Mesodermal cell (in vitro differentiated cells): Measurements from ENCODE around the gene BTBD19.
"Not testable (repeated sequence)": the region's sequence is repeated elsewhere in the genome, so short reads cannot be mapped to it uniquely, and the experiment has no call there.

Experiments used
- H3K27ac ChIP-seq: 2 replicates; pipeline ENCODE4 v1.7.0; 2013; ENCODE audit warnings: mild to moderate bottlenecking, low read depth, low read length, moderate library complexity; ENCODE audit not compliant: severe bottlenecking
- H3K36me3 ChIP-seq: 2 replicates; pipeline ENCODE4 v1.7.1; 2013; ENCODE audit warnings: mild to moderate bottlenecking, low read length, moderate library complexity; ENCODE audit not compliant: control insufficient read depth, insufficient read depth
- H3K4me1 ChIP-seq: one replicate; pipeline ENCODE4 v1.7.1; 2013; ENCODE audit warnings: mild to moderate bottlenecking, low read length; ENCODE audit not compliant: insufficient read depth, control insufficient read depth, poor library complexity, severe bottlenecking
- H3K4me3 ChIP-seq: 2 replicates; pipeline ENCODE4 v1.7.0; 2013; ENCODE audit warnings: low read length, control low read depth, mild to moderate bottlenecking; ENCODE audit not compliant: insufficient read depth, poor library complexity, severe bottlenecking; ENCODE audit errors: extremely low read depth
- H3K9me3 ChIP-seq: 2 replicates; pipeline ENCODE4 v1.7.1; 2013; ENCODE audit warnings: mild to moderate bottlenecking, low read length, moderate library complexity; ENCODE audit not compliant: control insufficient read depth
- WGBS, 2 experiments: methylation state at CpG; one replicate each; pipeline ENCODE4 v1.1.5; 2013; ENCODE audit warnings: missing lambda C conversion rate in 2 of 2; ENCODE audit not compliant: insufficient coverage in 2 of 2; 5-methylcytosine and 5-hydroxymethylcytosine counted together

The BTBD19 gene

DNA sequence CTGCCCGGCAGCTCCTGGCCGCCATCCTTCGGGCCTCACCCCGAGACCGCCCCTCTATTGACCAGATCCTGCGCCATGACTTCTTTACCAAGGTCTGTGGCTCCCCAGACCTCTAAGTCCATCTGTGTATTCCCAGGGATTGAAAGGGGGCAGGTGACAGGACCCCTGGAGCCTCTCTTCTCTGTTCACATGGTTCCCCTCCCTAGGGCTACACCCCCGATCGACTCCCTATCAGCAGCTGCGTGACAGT, 5.3 kb upstream of the BTBD19 start:
- H3K36me3 ChIP-seq, result peaks cover 53% of the 10 kb centered on the region
- no peak overlapping the region for H3K27ac ChIP-seq
- WGBS, 2 experiments, result 82 to 100% methylated on average over 8 to 9 of the region's 9 CpGs
- no peaks in the 10 kb centered on the region for H3K9me3 ChIP-seq
- H3K4me1 ChIP-seq, result peaks cover 54% of the 10 kb centered on the region
- H3K4me3 ChIP-seq, result peak overlapping the region; percentile 91

DNA sequence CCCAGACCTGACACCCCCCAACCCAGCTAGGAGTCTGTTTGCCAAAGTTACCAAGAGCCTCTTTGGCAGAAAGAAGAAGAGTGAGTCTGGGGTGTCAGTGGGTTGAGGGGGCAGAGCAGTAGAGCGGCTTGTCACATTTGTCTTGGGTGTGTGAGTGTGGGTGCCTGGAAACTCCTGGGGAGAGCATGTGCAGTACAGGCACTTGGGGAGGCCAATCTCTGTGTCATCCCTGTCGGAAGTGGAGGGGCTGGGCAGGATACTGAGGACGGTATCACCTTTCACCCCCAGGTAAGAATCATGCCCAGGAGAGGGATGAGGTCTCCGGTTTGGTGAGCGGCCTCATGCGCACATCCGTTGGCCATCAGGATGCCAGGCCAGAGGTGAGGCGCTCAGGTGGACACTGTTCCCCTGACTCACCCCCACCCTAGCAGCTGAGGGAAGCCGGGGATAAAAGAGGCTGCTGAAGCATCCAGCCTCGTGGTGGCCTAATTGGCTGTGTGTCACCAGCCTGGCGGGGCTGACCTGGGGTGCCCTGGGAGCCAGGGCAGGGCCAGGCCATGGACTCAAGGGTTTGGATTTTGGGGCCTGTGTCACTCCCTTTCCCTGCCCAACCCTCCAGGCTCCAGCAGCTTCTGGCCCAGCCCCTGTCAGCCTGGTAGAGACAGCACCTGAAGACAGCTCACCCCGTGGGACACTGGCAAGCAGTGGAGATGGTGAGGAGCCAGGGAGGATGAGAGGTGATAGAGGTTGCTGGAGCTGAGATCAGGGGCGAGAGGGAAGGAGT, 4.8 kb upstream of the BTBD19 start:
- Histone ChIP-seq H3K27ac (no peak overlapping the region), H3K36me3 (peaks cover 53% of the 10 kb centered on the region), H3K4me3 (no peak overlapping the region), H3K9me3 (no peaks in the 10 kb centered on the region), H3K4me1 (peaks cover 59% of the 10 kb centered on the region)
- 99% methylated on average over 12 to 13 of the region's 13 CpGs for WGBS, 2 experiments

DNA sequence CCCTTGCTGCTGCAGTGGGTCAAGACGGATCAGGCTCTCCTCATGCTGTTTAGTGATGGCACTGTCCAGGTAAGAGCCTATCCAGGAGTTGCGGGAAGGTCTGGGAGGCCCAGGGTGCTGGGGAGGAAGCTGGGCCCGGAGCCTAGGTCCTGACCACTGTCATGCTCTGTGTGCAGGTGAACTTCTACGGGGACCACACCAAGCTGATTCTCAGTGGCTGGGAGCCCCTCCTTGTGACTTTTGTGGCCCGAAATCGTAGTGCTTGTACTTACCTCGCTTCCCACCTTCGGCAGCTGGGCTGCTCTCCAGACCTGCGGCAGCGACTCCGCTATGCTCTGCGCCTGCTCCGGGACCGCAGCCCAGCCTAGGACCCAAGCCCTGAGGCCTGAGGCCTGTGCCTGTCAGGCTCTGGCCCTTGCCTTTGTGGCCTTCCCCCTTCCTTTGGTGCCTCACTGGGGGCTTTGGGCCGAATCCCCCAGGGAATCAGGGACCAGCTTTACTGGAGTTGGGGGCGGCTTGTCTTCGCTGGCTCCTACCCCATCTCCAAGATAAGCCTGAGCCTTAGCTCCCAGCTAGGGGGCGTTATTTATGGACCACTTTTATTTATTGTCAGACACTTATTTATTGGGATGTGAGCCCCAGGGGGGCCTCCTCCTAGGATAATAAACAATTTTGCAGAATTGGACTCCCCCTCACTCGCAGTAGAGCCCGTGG, 2.9 kb upstream of the BTBD19 start:
- Histone ChIP-seq H3K36me3 (peaks cover 60% of the 10 kb centered on the region), H3K27ac (peak overlapping the region; percentile 100), H3K4me3 (no peak overlapping the region), H3K4me1 (peaks cover 72% of the 10 kb centered on the region), H3K9me3 (no peaks in the 10 kb centered on the region)
- 96 to 97% methylated on average over 17 to 19 of the region's 20 CpGs for WGBS, 2 experiments

DNA sequence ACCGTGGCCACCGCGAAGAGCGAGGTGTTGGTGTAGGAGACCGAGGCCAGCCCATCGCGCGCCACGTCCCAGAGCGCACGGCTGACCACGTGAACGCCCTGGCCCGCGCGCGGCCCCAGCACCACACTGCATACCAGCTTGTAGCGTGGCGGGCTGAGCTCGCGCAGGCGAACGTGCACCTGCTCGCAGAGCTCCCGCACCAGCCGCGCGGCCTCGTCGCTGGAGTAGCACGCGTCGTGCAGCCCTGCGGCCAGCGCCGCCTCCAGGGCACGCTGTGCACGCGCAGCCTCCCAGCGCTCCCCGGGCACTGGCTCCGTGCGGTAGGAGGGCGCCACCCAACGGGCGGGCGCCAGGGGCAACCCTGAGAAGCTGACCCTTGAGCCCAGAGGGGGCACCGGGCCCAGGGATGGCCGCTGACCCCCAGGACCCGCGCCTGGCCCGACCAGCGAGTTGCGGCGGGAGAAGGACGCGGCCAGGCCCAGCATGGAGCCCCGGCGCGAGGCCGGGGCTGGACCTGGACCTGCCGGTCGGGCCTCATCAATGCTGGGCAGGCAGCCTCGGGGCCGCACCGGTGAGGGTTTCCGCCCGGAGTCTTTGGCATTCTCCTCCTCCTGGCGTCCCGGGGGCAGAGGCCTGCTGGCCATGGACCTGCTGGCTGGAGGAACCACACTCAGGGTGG, 2.2 kb upstream of the BTBD19 start:
- 95 to 98% methylated on average over 43 to 65 of the region's 70 CpGs for WGBS, 2 experiments
- Histone ChIP-seq H3K36me3 (peaks cover 62% of the 10 kb centered on the region), H3K27ac (peak overlapping the region; percentile 100), H3K4me3 (no peak overlapping the region), H3K9me3 (no peaks in the 10 kb centered on the region), H3K4me1 (peaks cover 79% of the 10 kb centered on the region)

DNA sequence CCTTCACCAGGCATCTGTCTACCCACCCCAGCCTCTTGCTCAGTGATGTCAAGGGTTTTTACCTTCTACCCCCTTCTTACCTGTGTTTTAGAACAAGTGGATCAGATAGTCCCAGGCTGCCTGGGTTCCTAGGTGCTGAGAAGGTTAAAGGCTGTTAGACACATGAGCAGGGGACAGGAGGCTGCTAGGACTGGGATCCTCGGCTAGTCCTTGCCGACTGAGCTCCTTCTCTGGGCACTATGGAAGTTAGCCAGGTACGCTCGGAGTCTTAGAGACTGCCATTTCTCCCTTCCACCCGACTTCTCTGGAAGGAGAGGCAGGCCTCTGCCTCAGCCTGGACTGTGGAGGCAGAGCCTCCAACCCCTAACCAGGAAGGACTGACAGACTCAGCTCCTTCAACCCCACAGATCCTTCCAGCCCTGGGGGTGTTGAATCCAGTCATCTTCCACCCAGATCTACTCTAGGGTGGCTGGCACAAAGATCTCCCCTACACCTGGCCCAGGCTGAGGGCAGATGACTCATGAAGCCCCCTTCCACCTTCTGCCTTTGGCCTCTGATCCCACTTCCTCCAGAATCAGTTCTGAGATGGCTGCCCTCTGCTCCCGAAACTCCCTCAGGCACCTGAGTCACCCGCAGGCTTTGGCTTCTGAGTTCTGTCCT, 1.5 kb upstream of the BTBD19 start, which contains the start of gene DYNLT4:
DYNLT4 (minus strand) TSS at position 648 of the 660 bp plus-strand sequence. CDS start 683 bp downstream, outside the sequence.
- H3K27ac ChIP-seq, result peak within 1 kb of the TSS; percentile 100
- H3K9me3 ChIP-seq, result no peaks in the 10 kb centered on the region
- peaks cover 59% of the 10 kb centered on the region for H3K36me3 ChIP-seq
- 70 to 79% methylated on average over 3 to 6 of the region's 7 CpGs for WGBS, 2 experiments
- peaks cover 83% of the 10 kb centered on the region for H3K4me1 ChIP-seq
- peak within 1 kb of the TSS; percentile 32 for H3K4me3 ChIP-seq

DNA sequence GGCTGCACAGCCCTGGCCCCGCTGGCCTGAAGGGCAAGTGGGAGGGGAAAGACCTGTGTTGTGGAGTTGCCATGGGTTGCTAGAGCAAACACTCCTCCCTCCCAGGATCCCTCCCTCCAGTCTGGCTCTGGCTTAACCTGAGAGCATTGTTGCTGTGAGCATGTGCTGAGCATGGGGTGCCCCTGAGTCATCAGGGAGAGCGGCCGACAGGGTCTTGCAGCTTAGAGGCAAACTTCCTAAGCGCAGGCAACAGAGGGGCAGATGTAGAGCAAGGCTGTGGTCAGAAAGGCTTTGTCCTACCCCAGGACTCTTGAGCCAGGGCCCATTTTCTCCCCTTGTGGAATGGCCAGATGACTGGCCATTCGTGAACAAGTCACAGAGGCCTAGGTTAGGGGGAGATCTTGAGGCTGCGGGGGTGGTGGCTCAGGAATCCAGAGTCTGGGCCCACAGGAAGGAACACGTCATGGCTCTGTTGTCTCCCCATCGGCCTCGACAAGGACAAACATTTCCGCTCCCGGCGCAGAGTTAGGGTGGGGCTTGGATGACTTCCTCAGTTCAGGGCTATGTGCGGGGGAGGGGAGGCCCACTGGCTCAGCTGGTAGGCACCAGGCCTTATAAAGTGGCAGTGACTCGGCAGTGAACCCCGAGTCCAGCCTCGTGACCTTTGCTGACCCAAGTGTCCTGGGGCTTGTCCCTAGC, 810 bp upstream of the BTBD19 start:
- H3K9me3 ChIP-seq, result no peaks in the 10 kb centered on the region
- H3K36me3 ChIP-seq, result peaks cover 54% of the 10 kb centered on the region
- WGBS, 2 experiments, result 18 to 26% methylated on average over 15 of the region's 16 CpGs
- peaks cover 83% of the 10 kb centered on the region for H3K4me1 ChIP-seq
- H3K4me3 ChIP-seq, result peak overlapping the region; percentile 32
- peak overlapping the region; percentile 100 for H3K27ac ChIP-seq

DNA sequence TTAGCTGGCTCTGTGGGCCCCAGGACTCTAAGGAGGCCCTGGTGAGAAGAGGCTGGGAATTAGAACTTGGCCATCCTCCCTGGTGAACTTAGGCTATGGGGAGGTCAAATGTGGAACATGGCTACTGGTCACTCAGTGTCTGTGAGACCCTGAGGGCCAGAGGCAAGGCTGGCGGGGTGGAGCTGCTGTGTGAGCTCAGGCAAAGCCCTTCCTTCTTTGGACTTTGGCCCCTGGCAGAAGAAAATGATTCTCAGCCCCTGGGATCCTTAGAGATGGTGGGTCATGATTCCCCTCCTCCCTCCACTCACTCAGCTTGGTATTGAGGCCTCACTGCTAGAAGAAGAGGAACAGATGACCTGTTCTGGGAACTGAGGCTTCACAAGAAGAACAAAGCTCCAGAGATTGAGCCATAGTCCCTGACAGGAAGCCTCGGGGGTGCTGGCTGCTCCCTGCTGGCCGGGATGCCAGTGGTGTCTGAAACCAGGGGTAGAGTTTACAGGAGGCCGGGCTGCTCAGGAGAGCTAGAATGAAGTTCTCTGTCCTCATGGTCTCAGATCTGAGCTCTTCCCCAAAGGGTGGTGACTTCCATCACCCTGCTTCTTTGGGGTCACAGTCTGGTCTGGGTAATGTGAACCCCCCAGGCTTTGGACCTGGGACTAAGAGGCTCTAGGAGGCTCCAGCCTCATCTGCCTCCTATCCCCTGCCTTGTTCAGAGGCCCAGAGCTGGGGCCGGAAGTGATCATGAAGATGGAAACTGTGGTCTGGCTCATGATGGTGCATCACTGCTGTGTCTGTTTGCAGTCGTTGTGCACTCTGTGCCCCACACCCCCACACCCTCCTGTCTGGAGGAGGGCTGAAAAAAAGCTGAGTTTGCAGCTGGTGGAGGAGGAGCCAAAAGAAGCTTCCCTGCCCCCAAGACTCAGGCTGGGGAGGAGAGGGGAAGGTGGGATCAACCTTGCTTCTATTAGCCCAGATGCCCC, 905 bp downstream of the BTBD19 start:
- H3K4me1 ChIP-seq, result peaks cover 69% of the 10 kb centered on the region
- H3K27ac ChIP-seq, result peak overlapping the region; percentile 100
- H3K9me3 ChIP-seq, result no peaks in the 10 kb centered on the region
- H3K36me3 ChIP-seq, result peaks cover 48% of the 10 kb centered on the region
- 72 to 82% methylated on average over 3 of the region's 6 CpGs for WGBS, 2 experiments
- peak overlapping the region; percentile 32 for H3K4me3 ChIP-seq

DNA sequence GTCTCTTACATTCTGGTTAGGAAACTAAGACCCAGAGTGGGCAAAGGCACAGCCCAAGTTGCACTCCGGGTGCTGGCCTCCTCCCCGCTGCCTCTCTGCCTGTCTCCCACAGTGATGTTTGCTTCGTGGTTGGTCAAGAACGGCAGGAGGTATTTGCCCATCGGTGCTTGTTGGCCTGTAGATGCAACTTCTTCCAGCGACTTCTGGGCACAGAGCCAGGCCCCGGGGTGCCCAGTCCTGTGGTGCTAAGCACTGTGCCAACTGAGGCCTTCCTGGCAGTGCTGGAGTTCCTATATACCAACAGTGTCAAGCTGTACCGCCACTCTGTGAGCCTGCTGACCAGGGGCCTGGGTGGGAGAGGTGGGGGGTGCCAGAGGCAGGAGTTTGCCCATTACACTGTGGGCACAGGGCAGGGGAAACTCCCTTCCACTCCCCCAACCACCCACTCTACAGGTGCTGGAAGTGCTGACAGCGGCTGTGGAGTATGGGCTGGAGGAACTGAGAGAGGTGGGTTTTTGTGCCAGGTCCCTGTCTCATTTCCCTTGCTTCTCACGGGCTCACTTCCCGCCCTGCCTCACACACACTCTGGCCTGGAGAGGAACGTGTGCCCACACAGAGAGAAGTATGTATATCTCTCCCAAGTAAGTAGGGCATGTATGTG, 1.9 kb downstream of the BTBD19 start:
- Histone ChIP-seq H3K36me3 (peaks cover 48% of the 10 kb centered on the region), H3K27ac (peak overlapping the region; percentile 100), H3K9me3 (no peaks in the 10 kb centered on the region), H3K4me1 (peaks cover 68% of the 10 kb centered on the region), H3K4me3 (no peak overlapping the region)
- 94% methylated on average over 7 of the region's 12 CpGs for WGBS, 2 experiments

DNA sequence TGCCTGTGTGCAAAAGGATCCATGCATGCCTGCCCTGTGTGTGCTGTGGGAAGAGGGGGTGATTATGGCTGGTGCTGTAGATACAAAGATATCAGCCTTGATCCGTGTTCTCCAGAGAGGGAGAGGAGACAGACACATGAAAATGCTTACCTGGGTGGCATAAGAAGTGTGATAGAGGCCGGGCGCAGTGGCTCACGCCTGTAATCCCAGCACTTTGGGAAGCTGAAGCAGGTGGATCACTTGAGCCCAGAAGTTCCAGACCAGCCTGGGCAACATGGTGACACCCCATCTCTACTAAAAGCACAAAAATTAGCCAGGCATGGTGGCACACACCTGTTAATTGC, 2.4 kb downstream of the BTBD19 start:
- H3K4me3 ChIP-seq, H3K9me3 ChIP-seq: not testable (repeated sequence)
- Histone ChIP-seq H3K36me3 (peaks cover 48% of the 10 kb centered on the region), H3K4me1 (peaks cover 64% of the 10 kb centered on the region), H3K27ac (peak overlapping the region; percentile 91)
- 100% methylated on average over 4 of the region's 4 CpGs for WGBS, 2 experiments
